Skin of body (tissue), 2 donors: ENCODE measurements around the gene C6orf62. TPM values are rescaled to one million over a fixed set of nuclear protein-coding genes. Genes with fewer than 3 reads are reported as not detected.
A peak's percentile ranks its signal among the peaks of the same experiment; 100 is the strongest.
"Not testable (repeated sequence)": the region's sequence is repeated elsewhere in the genome, so short reads cannot be mapped to it uniquely, and the experiment has no call there.

ENCODE experiments used
- DNase-seq: peaks from one replicate; lab custom pipeline; 2025; lab: John Stamatoyannopoulos, UW
- total RNA-seq: library from RNA; depleted of rRNA; stranded (reverse); fragments of >200 nt; gene quantifications from one replicate; pipeline ENCODE4 v1.2.3, GENCODE V29; 2014

Gene C6orf62
- total RNA-seq, 1 donor from 2014 or later: 45.5 TPM

GRCh38 chr6:24743265-24743943 is 24.4 kb upstream of the C6orf62 start:
- DNase-seq: no peak

- no peak for DNase-seq
Observed at GRCh38 chr6:24742216-24742738, 23.3 kb upstream of the C6orf62 start.

- no peak for DNase-seq
Observed at GRCh38 chr6:24740861-24741260, 21.9 kb upstream of the C6orf62 start.

GRCh38 chr6:24738741-24739140 is 19.8 kb upstream of the C6orf62 start:
- no peak for DNase-seq

- not testable (repeated sequence) for DNase-seq
Observed at GRCh38 chr6:24734710-24735109, 15.8 kb upstream of the C6orf62 start.

- no peak for DNase-seq
Observed at GRCh38 chr6:24734166-24734565, 15.2 kb upstream of the C6orf62 start.

GRCh38 chr6:24731456-24732134 is 12.6 kb upstream of the C6orf62 start:
- not testable (repeated sequence) for DNase-seq

GRCh38 chr6:24730653-24731052 is 11.7 kb upstream of the C6orf62 start:
- DNase-seq: not testable (repeated sequence)

GRCh38 chr6:24723270-24723669 is 4.3 kb upstream of the C6orf62 start:
- DNase-seq: no peak

GRCh38 chr6:24721461-24722215 is 2.7 kb upstream of the C6orf62 start:
- DNase-seq: no peak

- peak; percentile 100 for DNase-seq
Observed at GRCh38 chr6:24720604-24721460, 1.9 kb upstream of the C6orf62 start.

GRCh38 chr6:24720131-24720603 is 1.2 kb upstream of the C6orf62 start:
- peak; percentile 39 for DNase-seq

GRCh38 chr6:24718449-24719124 is 367 bp downstream of the C6orf62 start:
- peak; percentile 13 for DNase-seq

GRCh38 chr6:24716602-24717148 is 2.3 kb downstream of the C6orf62 start:
- DNase-seq: not testable (repeated sequence)

- DNase-seq: no peak
Observed at GRCh38 chr6:24710519-24711303, 8.2 kb downstream of the C6orf62 start.

- DNase-seq: no peak
Observed at GRCh38 chr6:24709014-24709711, 9.8 kb downstream of the C6orf62 start.

GRCh38 chr6:24708612-24709011 is 10.3 kb downstream of the C6orf62 start:
- DNase-seq: no peak

- no peak for DNase-seq
Observed at GRCh38 chr6:24704468-24704867, 14.5 kb downstream of the C6orf62 start.
